ENCODE data around the gene TEDC1.

TEDC1 gene

DNA sequence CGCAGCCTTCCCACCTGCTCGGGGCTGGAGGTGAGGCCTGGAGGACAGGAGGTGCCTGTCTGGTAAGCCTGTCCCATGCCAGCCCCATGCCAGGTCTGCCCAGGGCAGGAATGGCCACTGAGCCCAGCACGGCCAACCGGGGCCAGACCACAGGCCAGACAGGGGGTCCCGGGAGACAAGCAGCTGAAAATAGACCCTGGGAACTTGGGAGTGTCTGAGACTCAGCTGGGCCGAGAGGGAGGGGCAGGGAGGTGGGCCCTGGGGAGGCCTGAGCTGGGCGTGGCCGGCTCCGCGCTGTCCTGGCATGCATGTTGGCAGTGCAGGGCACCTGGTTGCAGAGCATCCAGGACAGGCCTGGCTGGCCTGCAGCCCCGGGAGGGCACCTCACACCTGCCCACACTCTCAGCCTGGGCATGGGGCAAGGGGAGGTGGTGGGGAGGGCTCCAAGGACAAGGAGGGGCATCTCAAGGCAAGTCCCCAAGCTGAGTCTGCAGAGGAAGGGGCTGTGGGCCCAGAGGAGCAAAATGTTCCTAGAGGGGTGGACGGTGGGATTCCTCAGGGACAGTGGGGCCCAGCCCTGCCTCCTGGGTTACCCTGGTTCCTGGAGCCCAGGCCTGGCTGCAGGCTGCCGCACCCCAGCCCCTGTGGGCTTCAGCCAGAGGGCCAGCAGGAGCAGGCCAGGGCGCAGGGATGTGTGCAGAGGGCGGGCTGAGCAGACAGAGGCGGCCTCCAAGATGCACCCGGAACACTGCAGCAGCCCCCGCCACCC lies 7.6 kb upstream of the TEDC1 start:
- DNase-seq (ENCODE audit: extremely low spot score, insufficient read length, low read depth) (no peak), FAIRE-seq (no peak)

DNA sequence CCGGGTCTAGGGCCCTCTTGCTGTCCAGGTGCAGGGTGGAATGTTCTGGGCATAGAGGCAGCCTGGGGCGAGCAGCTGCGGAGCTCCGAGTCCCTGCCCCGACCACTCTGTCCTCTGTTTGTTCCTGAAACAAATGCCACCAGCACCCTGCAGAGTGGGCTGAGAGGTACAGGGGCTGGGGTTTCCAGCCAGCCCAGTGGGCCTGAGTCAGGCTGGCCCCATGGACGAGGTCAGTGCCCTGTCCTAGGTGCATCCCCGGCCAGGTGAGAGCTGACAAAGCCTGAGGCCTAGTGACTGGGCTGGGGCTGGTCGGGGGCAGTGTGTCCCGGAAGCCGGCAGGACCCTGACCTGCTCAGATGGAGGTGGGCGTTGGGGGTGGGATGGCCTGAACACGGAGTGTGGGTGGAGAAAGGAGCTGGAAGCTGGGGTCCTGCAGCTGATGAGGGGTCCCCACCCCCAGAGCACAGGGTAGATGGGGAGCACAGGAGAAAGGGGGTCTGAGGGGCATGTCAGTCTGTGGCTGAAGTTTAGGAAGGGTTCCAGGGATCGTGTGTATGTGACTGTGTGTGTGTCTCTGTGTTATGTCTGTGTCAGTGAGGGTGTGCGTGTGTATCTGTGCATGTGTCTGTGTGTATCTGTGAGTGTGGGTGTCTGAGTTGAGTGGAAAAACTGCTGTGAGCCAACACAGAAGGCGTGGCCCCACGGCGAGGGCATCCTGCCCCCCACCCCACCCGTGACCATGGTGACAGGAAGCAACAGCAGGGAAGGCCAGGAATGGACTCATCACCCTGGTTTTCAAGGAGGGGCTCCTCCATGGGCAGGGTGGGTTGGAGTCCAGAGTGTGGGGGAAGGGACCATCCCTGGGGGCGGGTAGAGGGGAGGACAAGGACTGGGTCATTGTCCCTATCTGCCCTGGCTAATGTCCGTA lies 6.7 kb upstream of the TEDC1 start:
- FAIRE-seq (no peak), DNase-seq (ENCODE audit: extremely low spot score, insufficient read length, low read depth) (no peak)

DNA sequence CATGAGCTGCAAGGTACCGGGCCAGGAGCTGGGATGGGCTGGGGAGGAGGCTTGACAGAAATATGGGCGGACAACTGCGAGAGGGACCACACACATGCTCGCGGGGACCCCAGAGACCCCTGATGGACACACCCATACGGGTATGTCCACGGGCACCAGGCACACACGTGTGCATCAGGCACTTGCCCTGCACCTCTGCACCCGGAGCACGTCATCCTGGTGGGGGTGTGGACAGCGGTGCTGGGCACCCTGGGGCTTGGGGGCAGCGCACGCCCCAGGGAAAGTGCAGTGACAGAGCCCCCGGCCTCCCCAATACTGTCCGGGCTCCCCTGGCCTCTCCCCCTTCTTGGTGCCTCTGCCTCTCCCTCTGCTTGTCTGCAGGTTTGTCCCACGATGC lies 6.1 kb upstream of the TEDC1 start:
- DNase-seq (ENCODE audit: extremely low spot score, insufficient read length, low read depth) (no peak), FAIRE-seq (no peak)

DNA sequence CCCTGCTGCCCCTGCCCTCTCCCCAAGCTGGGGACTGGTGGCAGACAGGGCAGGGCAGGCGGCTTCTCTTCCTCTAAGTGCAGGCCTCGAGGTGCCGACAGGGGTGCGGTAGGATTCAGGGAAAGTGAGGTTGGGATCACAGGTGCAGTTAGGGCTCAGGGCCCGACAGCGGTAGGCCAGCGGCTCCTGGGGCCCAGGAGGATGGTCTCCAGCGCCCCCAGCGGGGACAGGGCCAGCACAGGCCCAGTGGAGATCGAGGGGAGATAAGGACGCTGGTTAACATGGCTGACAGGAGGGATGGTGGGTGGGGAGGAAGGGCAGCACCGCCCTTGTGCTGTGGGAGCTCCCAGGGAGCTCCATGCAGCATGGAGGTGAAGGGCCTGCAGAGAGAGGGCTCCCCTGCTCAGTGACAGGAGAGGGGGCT lies 5.3 kb upstream of the TEDC1 start:
- DNase-seq (ENCODE audit: extremely low spot score, insufficient read length, low read depth) = no peak
- peak; percentile 31 for FAIRE-seq

DNA sequence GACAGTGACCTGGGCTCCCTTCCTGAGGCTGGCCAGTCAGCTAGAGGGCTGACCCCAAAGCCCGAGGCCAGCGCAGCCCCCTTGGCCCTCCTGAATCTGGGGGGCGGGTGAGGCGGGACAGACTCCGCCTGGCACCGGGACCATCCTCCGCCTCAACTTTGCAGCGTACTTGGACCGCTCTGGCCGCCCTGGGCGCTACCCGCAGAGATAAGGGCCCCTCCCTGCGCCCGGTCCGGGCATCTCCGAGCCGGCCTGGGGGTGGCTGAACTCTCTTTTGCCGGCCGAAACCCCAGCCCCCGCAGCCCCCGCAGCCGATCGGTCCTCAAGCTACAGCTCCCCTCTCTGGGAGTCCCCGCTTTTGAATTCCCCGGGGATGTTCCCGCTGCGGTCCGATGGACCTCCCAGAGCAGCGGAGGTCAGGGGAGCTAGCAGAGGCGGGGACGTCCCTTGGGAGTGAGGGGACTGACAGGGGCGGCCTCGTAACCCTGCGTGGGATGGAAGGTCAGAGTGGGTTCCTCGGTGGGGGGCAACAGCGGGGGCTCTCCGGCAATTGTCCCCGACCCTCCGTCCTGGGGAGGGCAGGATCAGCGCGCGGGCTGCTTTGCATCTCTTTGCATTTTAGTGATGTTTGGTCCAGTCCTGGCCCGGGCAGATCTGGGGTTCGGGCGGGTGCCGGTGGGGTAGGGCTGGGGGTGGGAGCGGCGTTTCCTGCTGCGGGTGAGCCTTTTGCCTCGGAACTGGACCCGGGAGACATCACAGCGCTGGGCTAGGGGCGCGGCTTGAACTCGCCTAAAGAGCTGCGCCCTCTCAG lies 4.7 kb upstream of the TEDC1 start, which contains the start of gene CRIP1:
Gene CRIP1, plus strand, starts transcription at position 724 of the 811 bp plus-strand sequence. CDS start 374 bp downstream, outside the sequence.
- FAIRE-seq = peak; percentile 57
- no peak for DNase-seq (ENCODE audit: extremely low spot score, insufficient read length, low read depth)

GRCh38 chr14:105486974-105487448 lies 4.0 kb upstream of the TEDC1 start:
- DNase-seq (ENCODE audit: extremely low spot score, insufficient read length, low read depth) (no peak), FAIRE-seq (no peak)

- no peak for DNase-seq (ENCODE audit: extremely low spot score, insufficient read length, low read depth)
- peak; percentile 81 for FAIRE-seq
Measured at GRCh38 chr14:105487449-105487985, 3.5 kb upstream of the TEDC1 start.

DNA sequence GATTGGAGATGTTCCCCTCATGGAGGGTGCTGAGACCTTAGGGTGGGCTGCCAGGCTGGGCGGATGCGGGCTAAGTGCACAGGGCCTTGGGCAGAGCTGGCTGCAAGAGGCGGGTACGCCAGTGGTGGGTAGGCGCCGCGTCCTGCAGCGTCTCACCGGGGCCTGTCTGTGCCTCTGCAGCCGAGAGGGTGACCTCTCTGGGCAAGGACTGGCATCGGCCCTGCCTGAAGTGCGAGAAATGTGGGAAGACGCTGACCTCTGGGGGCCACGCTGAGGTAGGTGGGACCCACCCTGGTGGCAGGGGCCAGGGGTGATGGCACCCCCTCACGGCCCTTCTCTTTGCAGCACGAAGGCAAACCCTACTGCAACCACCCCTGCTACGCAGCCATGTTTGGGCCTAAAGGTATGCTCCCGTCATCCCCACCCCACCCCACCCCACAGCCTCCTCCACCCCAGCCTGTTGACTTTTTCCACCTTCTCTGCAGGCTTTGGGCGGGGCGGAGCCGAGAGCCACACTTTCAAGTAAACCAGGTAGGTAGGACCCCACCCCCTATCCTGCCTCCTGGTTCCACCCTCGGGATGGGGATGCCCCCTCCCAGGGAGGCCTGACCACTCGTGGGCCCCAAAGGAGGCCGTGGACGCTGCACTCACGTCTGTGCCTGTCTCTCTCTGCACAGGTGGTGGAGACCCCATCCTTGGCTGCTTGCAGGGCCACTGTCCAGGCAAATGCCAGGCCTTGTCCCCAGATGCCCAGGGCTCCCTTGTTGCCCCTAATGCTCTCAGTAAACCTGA lies 2.9 kb upstream of the TEDC1 start:
- FAIRE-seq (no peak), DNase-seq (ENCODE audit: extremely low spot score, insufficient read length, low read depth) (no peak)

GRCh38 chr14:105488781-105489541 lies 2.1 kb upstream of the TEDC1 start:
- no peak for FAIRE-seq
- DNase-seq (ENCODE audit: extremely low spot score, insufficient read length, low read depth) = no peak

DNA sequence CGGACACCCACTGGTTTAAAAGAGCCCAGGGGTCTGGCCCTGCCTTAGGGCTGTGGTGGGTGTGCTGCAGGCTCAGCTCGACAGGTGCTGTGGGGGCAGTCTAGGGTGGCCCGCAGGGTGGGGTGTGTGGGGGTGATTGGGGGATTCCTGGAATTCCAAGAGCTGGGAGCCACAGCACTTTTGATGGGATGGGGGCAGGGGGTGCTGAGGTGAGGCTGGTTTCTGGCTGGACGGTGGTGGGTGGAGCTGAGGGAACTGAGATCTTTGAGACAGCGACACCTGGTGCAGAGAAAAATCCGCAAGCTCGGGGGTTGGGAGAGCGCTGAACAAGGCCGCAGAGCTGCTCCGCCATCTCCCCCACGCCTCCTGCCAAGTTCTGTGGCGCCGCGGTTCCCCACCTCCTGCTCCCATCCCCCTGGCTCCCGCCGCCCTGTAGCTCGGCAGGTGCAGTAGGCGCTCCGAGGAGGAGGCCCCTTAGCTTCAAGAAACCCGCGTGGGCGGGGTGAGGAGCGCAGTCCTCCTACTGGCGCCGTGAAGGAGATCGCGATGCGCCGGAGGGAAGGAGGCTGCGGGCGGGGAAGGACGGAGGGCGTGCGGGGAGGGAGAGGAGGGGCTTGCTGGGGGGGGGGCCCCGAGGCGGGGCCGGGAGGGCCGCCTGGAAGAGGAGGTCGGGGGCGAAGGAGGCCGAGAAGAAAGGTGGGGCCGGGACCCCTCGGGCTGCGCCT lies 1.3 kb upstream of the TEDC1 start:
- FAIRE-seq (peak; percentile 96), DNase-seq (ENCODE audit: extremely low spot score, insufficient read length, low read depth) (no peak)

GRCh38 chr14:105490267-105490571 lies 827 bp upstream of the TEDC1 start:
- DNase-seq (ENCODE audit: extremely low spot score, insufficient read length, low read depth) = no peak
- no peak for FAIRE-seq

DNA sequence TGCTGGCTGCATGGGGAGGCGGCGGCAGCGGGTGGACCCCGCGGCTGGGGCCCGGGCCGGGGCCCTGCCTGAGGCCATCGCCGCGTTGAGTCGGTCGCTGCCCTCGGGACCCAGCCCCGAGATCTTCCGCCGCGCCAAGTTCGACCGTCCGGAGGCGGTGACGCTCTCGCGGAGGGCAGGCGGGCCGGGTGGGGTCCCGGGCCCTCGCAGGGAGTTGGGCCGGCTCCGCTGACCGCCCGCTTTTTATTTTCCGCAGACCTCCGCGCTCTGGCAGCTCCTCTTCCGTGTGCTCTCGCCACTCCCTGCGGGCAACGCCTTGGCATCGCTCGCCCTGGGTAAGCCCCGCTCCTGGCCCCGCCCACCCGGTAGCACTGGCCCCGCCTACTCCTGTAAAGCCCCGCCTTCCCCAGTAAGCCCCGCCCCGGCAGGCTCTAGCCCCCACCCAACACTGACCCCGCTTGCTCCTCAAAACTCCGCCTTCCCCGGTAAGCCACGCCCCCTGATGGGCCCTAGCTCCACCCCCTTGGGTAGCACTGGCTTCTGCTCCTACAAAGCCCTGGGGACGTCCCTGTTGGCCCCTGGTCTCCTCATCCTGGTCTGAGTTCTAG lies 424 bp downstream of the TEDC1 start:
- FAIRE-seq = no peak
- DNase-seq (ENCODE audit: extremely low spot score, insufficient read length, low read depth) = peak; percentile 85

DNA sequence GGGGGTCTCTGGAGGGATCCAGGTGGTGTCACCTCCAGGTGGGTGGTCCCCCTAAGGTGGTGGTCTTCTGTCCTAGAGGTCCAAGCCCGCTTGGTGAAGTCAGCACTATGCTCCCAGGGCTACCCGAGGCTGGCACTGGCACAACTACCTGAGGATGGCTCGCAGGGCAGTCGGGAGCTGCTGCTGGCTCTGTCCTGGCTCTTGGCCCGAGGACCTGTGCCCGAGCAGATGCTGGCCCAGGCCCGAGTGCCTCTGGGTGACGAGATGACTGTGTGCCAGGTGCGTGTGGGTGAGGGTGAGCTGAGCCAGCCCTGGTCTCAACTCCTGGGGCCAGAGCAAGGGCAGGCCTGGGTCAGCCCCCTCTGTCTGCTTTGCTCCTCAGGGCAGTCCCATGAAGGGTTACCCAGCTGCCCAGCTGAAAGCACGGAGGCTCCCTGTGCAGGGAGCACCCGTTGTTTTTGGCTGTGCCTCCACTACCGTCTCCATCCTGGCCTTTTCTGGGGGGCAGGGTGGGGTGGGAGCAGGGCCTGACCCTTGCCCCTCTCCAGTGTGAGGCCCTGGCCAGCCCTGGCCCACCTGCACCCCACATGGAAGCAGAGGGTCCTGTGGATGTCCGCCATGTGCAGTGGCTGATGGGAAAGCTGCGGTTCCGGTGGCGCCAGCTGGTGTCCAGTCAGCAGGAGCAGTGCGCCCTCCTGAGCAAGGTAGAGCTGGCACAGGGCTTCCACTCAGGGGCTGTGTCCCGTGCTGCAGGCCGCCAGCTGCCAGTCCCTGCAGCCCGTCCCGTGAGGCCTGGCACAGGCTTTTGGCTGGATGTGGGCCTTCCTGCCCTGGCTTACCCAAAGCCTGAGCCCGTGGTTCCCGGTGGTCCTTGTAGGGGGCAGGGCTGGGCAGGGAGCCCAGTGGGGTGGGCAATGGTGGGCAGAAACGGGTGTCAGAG lies 1.3 kb downstream of the TEDC1 start:
- no peak for FAIRE-seq

GRCh38 chr14:105492971-105493871 lies 2.2 kb downstream of the TEDC1 start:
- FAIRE-seq (no peak), DNase-seq (ENCODE audit: extremely low spot score, insufficient read length, low read depth) (no peak)

More for the DNA sequence above, 1.3 kb downstream of the TEDC1 start:
- DNase-seq (ENCODE audit: extremely low spot score, insufficient read length, low read depth) = no peak

DNA sequence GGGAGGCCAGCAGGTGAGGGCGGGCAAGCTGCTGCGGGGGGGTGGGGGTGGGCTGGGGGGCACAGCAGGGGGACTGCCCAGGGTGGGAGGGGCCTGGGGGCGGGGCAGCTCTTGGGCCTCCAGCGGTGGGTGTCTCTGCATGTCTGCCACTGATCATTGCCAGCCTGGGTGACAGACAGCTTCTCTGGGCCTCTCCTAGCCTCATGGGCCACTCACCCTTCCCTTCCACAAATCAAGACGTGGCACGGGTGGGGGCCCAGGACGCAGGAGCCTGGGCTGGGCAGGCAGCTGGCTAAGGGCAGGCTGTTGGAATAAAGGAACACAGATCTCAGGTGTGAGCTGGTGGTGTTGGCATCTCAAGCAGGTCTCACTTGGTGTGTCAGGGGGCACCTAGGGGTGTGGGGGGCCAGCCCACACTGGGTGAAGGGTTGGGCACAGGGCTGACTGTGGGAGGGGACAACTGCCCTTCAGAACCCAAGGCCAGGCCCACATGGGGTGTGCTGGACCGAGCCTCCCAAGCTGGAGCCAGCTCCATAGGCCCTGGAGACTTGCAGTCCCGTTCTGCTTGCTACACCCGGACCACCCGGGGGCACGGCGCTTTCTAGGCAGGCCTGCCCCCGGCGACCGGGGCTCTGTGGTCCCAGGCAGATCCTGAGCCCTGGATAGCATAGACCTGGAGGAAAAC lies 3.0 kb downstream of the TEDC1 start:
- FAIRE-seq (no peak), DNase-seq (ENCODE audit: extremely low spot score, insufficient read length, low read depth) (no peak)

All from GM18507 (cell line).